HG02852 (cell line): ENCODE measurements around the gene SLC22A12.

Source experiments
- ATAC-seq: cut with Tn5 transposase; IDR thresholded peaks from one replicate; pipeline ENCODE4 v1.9.1; 2021; ENCODE audit warnings: mild to moderate bottlenecking, moderate library complexity; ENCODE audit not compliant: unreplicated experiment

The SLC22A12 gene

DNA sequence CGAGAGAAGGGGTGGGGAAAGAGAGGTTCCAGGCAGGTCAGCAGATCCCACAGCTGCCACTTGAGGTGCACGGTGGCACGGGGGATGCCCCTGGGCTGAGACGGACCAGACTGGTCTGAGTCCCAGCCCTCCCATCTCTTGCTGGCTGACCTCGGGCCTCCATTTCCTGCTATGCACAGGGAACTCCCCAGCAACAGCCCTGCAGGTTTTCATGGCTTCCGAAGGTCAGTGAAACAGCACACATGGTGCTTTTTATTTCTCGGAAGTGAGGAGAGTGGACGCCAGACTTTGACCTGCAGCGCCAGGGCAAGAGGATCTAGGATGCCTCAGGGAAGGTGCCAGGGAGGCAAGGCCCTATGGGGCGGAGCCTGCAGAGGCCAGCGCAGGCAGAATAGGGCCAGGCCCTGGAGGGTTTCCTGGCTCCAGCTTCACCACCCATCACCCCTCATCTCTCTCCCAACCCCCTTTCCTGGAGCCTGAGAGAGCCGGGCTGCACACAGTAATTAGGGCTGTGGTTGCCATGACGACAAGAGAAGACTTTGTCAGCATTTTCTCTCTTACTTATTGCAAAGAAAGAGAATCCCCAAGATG, 29.5 kb downstream of the SLC22A12 start:
- ATAC-seq, result no peak

DNA sequence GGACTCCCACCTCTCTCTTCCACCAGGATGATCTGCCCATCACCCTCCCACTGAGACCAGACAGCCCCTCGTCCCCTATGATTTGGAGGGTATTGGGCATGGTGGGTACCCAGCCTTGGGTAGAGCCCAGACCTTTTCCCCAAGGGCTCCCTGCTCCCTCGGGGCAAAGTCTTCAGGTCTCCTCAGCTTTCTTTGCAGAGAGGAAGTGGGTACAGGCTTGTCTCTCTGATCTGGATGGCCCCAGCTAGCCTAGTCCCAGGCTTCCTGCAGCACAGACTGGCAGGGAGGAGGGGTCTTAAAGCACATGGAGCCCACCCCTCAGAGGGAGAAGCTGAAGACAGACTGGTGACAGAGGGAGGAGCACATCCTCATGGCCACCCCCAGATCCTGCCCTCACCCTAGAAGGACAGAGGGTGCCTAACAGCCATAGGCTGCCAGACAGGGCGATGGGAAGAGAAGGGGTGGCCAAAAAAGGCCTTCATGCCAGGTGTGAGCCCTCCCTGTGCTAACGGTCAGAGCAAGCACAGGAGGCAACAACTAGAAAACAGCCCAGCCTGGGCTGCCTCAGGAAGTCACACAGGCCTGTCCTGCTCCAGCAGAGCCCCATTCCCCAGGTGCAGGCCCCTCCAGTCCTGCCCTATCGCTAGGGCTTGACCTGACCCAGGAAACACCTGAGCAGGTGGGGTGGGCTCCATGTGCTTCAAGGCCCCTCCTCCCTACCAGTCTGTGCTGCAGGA, 30.4 kb downstream of the SLC22A12 start:
- no peak for ATAC-seq

DNA sequence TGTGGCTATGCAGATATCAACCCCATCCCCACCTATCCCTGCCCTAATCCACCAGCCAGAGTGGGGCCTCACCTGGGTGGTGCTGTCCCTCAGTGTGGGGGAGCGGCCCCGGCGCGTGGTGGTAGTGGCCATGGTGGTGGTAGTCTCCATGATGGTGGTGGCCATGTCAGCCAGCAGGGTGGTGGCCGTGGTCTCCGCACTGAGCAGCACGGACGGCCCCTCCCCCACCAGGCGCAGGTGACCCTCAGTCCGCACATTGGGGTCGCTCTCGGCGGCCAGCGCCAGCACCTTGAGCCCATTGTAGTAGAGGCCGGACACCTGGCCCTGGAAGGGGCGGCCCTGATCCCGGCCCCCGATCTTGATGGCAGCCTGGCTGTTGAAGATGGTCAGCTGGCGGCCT, 31.7 kb downstream of the SLC22A12 start:
- no peak for ATAC-seq

DNA sequence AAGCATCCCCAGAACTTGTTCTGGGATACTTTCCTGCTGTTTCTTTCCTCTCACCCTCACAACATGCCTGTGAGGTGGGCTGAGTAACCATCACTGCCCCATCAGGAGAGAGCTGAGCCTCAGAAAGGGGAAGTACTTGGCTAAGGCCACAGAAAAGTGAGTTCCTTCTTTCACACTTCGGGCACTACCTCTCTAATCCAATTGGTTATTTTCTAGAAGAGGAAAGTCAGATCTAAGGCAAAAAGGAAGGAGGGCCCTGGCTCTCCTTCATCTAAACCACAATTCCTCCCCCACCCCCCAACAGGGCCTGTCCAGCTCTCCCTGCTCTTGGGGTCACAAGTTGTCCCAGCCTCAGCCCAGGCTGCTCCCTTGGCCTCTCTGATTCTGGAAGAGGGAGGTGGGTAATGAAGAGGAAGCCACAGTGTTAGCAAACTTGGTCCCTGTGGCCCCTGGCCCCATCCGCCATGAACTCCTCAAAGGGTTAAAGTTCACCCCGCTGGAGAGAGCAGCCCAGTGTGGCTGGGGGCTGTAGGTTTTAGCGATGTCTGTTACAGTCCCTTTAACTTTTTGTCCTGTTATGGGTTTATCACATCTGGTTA, 34.0 kb downstream of the SLC22A12 start:
- no peak for ATAC-seq

DNA sequence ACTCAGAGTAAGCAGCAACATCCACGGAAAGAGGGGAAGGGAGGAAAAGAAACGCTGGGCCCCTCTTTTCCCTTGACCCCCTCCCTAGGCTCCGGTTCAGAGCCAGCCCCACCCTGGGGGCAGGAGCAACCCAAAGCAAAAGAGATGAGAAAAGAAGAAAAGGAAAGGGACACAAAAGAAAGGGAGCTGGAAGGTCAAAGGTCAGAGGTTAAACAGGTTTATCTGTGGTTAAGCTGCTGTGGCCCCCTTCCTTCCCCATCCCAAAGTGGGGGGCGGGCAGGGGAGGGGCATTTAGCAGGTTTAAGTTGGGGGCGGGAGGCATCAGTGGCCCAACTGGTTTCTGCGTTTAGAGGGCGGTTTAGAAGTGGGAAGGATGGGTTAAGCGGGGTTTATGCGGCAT, 35.6 kb downstream of the SLC22A12 start:
- no peak for ATAC-seq

DNA sequence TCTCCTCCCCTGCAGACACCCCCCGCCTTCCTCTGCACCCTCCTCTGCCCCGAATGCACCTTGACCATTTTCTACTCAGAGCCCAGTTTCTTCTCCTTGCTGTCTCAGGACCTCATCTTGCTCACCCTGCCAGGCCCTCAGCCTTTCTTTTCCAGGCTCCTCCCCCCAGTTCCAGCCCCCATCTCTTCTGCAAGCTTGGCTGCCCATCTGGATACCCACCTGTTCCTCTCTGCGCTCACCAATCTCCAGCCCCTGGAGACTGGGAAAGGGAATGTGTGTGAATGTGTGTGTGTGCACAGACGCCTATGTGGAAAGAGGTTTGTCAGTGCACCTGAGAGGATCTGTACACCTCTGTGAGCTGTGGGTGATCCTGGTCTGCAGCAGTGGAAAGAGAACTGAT, 36.4 kb downstream of the SLC22A12 start:
- no peak for ATAC-seq

DNA sequence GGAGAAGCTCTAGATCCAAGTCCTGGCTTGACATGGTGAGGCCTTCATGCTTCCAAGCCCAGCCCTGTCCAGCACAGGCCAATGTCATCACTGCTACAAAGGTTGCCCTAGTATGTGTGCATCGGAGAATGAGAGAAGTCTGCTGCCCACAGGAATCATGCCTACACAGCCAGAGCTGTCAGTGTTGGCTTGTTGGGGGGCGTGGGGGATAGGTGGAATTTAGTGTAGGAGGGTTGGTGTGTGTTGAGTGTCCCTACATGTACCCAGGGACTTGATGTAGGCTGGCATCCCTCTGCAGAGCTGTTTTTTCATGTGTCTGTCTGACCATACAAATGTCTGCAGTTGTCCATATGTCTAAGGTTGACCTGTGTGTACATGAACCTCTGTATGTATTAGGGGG, 37.6 kb downstream of the SLC22A12 start:
- no peak for ATAC-seq

DNA sequence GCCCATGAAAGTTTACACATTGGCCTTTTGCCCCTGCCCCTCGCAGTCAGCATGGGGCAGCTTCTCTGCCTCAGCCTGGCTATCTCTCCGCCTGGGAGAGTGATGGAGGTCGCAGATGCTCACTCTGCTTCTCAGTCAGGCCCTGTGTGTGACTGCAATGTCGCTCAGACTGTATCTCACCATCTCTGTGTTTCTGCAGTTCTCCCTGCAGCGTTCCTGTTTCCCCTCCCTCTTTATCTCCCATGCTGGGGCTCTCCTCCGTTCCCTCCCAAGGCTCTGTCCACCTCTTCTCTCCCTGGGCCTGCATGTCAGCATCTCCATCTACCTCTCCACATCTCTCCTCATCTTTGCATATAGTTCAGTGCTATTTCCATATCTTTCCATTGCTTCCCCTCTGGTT, 38.1 kb downstream of the SLC22A12 start:
- no peak for ATAC-seq

DNA sequence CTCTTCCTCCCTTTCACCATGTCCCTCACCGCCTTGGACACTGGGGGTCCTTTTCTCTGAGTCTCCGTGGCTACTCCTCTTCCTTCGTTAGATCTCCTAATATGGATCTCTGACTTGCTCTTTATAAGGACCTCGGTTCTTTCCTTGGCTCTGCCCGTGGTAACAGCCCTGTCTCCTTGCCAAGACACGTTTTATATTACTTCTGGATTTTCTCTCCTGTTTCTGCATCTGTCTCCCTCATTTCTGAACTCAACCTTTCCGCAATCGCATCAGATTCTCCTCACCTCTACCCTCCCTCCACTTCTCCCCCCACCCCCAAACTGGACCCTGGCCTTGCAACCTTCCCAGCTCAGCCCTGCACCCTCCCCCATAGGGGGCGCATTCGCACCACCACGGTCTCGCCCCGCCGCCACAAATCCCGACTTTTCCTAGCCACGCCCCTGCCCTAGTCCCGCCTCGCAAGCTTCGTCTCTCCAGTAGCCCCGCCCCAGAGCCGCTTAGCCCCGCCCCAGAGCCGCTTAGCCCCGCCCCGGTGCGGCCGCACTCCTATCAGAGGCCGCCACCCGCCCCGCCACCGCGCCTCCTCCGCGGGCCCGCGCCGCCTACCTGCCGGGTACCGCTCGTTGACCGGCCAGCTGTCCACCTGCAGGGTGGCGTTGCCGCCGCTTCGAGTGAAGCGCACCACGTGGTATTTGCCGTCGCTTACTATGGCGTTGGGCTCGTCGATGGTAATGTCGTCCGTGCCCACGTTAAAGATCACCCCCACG, 39.0 kb downstream of the SLC22A12 start:
- ATAC-seq, result no peak

DNA sequence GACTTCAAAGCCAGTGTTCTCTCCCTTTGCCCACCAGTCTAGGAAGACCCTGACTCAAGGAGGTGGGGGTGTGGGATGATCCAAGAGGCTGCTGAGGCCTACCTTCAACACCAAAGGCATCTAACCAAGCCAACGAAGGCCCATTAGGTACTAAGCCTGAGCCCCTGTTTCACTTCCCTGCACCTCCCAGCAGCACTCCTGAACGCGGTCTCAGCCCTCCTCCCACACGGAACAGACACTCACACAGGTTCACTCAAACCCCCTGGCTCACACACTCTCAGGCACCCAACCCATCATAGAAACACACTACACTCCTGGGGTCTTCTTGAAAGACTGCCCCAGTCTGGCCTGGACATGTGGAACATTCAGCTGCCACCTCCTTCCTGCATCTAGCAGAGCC, 40.7 kb downstream of the SLC22A12 start:
- ATAC-seq, result no peak

DNA sequence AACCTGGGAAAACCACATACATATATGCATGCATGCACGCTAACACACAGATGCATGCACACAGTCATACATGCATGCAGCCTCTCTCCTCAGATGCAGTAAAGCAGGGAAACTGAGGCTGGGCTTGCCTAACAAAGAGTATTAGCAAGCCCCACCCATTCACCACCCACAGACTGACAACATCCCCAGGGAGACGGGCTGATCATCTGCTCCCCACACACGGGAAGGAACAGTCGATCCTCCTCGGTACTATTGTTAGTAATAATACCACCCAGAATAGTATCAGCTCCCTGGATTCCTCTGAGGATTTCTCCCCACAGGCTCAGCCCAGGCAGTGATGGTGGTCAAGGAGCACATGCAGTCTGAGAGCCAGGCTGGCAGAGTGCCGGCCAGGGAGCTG, 41.2 kb downstream of the SLC22A12 start:
- no peak for ATAC-seq

DNA sequence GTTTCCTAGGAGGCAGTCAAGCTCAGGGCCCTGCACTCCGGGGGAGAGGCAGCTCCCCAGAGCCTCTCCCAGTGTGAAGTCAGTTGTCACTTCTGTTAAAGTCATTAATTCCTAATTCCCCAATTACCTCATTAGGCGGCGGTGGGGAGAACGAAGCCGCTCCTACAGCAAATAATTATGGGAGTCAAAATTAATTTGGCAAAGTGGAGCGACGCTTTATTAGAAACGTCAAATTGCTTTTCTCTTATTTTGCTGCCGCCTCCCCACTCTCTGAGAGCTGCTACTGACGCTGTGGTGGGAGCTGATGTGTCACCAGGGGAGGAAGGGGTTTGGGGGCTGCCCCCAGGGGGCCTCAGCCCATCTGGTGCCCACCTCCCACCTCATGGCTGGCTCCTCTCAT, 41.6 kb downstream of the SLC22A12 start:
- ATAC-seq, result no peak

DNA sequence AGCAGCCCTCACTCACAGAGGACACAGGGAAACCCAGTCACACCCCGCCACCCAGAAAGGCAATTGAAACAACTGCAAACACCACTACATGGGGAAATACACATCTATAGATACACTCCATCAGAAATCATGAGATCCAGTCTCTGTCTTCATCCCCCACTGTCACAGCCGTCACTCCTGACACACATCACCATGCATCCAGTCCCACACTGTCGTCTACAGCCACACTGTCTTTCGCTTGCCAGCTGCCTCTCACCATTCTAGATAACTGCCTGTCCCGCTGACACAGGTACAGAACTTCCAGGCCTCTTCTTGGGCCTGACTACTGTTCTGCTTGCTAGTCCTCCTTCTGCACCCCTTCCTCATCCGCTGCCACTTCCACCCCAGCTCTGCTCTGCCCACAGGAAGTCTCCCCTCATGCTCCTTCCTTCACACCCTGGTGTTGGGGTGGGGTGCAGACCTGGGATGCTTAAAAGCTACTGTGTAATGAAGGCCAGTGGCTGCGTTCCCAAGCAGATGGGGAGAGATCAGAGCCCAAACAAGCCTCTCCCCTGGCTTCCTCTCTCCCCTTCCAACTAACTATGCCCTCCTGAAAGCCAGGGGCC, 42.6 kb downstream of the SLC22A12 start:
- ATAC-seq, result no peak

DNA sequence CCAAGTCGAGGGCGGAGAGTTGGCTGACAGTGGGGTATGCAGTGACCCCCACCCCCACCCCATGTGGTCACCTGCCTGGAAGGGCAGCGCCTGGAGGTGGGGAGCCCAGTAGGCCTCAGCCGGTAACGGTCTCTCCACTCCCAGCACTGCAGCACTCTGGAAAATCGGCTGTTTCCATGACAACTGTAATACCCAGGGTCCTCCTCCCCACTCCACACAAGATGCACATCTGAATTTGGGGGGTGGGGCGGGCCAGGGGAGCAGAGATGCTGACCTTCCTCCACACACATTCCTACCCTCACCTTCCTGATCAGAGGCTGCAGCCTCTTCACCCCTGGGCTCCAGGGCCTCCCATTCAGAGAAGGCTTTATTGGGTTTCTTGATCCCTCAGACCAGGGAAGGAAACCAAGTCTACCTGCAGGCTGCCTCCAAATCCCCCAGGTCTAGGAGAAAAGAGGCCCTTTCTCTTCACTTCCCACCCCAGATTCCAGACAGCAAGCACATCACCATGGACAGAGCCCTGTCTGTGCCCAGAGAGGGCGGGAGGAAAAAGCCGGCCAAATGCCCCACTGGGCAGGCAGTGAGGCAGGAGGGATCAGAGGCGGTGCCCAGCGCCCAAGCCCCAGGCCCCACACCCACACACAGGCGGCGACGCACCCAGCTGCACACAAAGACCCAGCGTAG, 46.5 kb downstream of the SLC22A12 start:
- ATAC-seq, result no peak

DNA sequence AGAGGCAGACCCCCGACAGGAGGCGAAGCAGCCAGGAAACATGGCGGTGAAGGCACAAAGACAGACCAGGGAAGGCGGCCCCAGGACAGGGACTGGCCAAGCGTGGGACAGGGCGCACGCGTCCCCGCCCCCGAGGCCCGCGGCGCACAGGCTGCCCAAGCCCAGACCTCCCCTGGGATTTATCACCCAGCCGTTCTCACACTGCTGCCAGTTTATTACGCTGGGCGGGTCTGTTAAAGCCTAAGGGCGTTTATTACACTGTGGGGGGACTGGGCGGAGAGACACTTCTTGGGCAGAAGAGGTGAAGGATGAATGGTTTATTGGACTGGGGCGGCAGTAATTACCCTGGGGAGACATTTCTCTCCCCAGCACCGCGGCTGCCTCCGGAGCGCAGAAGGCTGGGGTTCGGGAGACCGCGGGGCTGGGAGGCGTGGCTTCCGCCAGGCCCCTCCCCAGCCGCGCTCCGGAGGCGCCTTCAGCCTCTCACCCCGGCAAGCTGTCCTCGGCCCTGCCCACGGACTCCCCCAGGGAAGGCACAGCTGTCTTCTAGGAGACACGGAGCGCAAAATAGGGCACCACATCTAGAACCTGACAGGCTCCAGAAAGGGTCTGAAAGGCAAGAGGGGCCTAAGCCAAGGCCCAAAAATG, 47.1 kb downstream of the SLC22A12 start:
- ATAC-seq, result no peak

DNA sequence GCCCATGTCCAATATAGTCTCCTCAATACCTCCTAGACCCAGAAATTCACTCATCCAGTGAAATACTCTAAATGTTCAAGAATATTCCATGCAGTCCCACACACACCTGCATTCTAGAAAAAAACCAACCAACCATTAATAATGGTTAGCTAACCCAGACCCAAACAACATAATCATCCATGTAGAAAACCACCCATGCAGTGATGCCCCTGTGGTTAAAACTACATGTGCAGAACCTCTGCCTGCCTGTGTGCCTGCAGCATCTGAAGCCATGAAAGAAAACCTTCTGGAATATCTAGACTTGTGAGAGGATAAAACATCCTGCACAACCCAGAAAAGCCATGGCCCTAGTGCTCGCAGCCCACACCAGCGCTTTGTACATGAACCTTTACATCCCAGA, 47.8 kb downstream of the SLC22A12 start:
- no peak for ATAC-seq

DNA sequence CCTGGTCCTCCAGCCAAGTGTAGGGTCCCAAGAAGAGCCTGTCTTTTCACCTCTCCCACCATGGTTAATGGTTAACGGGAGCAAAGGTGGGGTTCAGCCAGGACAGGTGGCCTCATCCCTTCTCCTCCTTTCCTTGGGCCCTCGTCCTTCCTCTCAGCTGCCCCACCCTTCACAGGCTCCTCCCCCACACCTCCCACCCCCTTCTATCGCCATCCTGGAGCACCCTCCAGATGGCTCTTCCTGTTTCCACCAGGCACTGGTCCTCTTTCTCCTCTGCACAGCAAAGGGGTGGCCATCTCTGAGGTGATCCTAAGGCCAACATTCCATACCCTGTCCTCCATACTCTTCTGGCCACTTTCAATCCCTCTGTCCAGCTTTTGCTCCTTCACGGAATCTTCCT, 48.9 kb downstream of the SLC22A12 start:
- no peak for ATAC-seq

DNA sequence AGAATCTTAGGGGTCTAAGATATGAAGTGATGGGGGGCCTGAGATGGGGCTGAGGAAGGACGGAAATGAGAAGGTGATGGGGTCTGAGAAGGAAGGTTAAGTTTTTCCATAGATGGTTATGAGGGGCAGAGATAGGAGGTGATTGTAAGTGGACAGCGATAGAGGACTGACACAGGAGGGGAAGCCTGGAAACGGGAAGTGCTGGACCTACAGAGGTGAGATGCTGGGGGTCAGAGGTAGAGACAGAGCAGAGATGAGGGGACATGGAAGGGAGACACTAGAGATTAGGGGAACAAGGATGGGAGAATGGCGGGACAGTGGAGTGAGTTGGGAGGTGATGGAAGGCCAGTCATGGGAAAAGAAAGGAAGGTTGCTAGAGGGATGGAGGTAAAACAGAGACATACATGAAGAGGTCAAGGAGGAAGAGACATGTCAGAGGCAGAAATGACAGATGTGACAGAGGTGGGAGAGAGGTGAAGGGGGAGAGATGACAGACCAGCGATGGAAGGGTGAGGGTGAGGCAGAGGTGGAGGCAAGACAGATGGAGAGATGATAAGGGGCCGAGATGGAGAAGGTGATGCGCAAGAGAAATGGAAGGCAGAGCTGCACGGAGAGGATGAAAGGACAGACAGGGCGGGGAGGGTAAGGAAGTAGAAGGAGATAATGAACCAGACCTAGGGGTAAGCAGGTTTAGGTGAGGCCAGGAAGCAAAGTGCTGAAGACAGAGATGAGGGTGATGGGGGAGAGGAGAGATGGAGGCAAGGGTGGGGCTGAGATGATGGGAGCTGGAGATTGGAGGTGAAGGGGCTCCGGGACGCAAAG, 50.8 kb downstream of the SLC22A12 start:
- no peak for ATAC-seq

DNA sequence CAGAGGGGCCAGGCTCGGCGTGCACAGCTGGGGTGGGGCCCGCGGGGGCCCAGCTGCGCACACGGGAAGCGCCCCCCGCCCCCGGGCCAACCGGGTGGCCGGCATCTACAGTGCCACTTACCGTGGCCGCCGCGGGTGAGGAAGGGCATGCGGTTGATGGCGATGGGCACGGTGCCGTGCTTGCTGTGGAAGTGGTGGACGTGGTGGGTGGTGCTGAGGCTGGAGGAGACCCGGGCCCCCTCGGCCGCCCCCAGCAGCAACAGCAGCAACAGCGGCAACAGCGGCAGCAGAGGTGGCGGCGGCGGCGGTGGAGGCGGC, 51.4 kb downstream of the SLC22A12 start:
- no peak for ATAC-seq

DNA sequence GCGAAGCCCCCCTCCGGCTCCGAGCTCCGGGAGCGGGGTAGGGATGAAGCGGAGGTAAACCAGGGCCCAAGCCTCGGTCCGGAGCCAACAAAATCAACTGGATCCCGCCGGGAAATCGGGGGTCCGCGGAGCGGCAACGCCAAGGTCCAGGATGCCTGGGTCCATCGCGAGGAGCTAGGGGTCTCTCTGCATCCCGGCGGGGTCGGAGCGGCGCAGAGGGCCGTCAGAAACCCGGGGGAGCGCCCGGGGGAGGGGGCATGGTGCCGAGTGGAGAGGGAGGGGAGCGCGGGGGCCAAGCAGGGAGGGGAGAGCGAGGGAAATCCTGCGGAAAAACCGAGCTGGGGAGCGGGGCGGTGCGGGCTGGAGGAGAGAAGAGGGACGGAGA, 51.8 kb downstream of the SLC22A12 start:
- ATAC-seq, result no peak
